Fibroblast of lung (primary cell): ENCODE data around the gene RHOB.

Experiments
- EZH2 ChIP-seq: IDR thresholded peaks from 2 replicates; pipeline ENCODE4 v1.5.1; 2012; ENCODE audit warnings: low read length, control low read depth, mild to moderate bottlenecking; ENCODE audit errors: missing control alignments
- TF ChIP-seq, protein P1 (sequence below), 2 donors: IDR thresholded peaks in 1 of 2; conservative IDR thresholded peaks in 1 of 2; 1 replicate in 1 of 2; 2 replicates in 1 of 2; pipeline ENCODE4 v1.5.1; 2011 to 2012; ENCODE audit warnings: low read length in 2 of 2, control low read depth in 1 of 2, inconsistent platforms in 1 of 2, low read depth in 1 of 2, mild to moderate bottlenecking in 1 of 2

DNA sequence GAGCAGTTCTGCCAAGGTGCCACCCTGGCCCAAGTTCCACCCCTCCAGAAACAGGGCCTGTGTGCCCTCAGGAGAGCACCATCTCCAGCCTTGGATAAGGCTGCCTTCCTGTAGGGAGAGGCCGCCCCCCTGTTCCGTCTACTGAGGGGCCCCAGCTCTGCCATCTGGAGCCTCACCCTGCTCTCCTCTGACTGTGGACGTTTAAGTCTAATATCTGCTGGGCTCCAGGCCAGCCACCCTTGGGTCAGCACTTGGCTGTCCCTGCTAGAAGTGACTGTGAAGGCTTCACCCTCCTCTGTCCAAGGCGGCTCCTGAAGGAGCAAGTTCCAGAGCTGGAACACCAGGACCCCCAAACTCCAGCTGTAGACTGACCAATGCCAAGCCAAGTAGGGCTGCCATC lies 26.3 kb downstream of the RHOB start:
- TF ChIP-seq, protein P1, sequence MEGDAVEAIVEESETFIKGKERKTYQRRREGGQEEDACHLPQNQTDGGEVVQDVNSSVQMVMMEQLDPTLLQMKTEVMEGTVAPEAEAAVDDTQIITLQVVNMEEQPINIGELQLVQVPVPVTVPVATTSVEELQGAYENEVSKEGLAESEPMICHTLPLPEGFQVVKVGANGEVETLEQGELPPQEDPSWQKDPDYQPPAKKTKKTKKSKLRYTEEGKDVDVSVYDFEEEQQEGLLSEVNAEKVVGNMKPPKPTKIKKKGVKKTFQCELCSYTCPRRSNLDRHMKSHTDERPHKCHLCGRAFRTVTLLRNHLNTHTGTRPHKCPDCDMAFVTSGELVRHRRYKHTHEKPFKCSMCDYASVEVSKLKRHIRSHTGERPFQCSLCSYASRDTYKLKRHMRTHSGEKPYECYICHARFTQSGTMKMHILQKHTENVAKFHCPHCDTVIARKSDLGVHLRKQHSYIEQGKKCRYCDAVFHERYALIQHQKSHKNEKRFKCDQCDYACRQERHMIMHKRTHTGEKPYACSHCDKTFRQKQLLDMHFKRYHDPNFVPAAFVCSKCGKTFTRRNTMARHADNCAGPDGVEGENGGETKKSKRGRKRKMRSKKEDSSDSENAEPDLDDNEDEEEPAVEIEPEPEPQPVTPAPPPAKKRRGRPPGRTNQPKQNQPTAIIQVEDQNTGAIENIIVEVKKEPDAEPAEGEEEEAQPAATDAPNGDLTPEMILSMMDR (conservative IDR thresholded peaks at IDR 0.05 in 1 of 2, IDR thresholded peaks at IDR 0.05 in 1 of 2; ENCODE audit: low read depth in 1 of 2, low read length in 2 of 2), result no peak
- TF ChIP-seq EZH2, result no peak
